Smooth muscle cell of the umbilical artery (primary cell): Measurements from ENCODE around the gene ATP6V1G3. TPM values are rescaled to one million over a fixed set of nuclear protein-coding genes. Genes with fewer than 3 reads are reported as not detected.

ENCODE experiments used
- total RNA-seq: library from RNA; depleted of rRNA; stranded (reverse); fragments of >200 nt; gene quantifications from 2 replicates; pipeline ENCODE4 v1.2.3, GENCODE V29; 2014

The ATP6V1G3 gene, protein sequence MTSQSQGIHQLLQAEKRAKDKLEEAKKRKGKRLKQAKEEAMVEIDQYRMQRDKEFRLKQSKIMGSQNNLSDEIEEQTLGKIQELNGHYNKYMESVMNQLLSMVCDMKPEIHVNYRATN
- not detected in 2 replicates for total RNA-seq

DNA sequence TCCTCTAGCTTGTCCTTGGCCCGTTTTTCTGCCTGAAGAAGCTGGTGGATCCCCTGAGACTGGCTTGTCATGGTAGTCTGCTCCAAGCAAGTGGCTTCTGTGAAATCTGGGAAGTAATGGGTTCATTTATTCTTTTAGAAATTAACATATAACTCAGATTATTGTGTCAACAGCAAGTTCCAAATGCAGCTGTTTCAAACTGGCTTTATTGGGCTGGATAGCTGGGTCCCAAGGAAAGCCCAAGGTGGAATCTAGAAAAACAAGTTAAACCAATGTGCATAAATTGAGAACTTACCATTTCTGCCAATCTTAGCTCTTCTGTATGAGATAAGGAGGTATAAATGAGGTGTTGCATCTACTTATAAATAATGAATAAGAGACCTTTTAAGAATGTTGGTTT is at the start of gene ATP6V1G3:
ATP6V1G3 (minus strand) TSS at position 101 of the 400 bp plus-strand sequence; CDS start at position 71, 30 bp downstream.

Other genes with a start within 250 kb of the ATP6V1G3 start
- gene PTPRC, start 98.4 kb upstream of the ATP6V1G3 start, total RNA-seq = under 0.01 TPM in 1 of 2 replicates, not detected in the other